ENCODE measurements around the gene PITPNC1. TPM values are rescaled to one million over a fixed set of nuclear protein-coding genes. Genes with fewer than 3 reads are reported as not detected.

Gene PITPNC1
- polyA plus RNA-seq, 1 donor from 2014 or later = 18.8 TPM

GRCh38 chr17:67659028-67659427 is 281.9 kb downstream of the PITPNC1 start:
- no peaks in the 10 kb centered on the region for H3K36me3 ChIP-seq (ENCODE audit: insufficient read depth, low read length)
- no peak overlapping the region for H3K4me2 ChIP-seq (ENCODE audit: low read length)
- TF ChIP-seq TAF1 (IDR thresholded peaks at IDR 0.05; ENCODE audit: low read depth) (no peak), RAD21 (conservative IDR thresholded peaks at IDR 0.05) (no peak), SMC3 (conservative IDR thresholded peaks at IDR 0.05; ENCODE audit: poor library complexity) (no peak), POLR2AphosphoS5 (IDR thresholded peaks at IDR 0.05) (no peak), EZH2 (IDR thresholded peaks at IDR 0.05; ENCODE audit: borderline replicate concordance, insufficient read depth, low read length, poor library complexity, severe bottlenecking) (no peak), MXI1 (conservative IDR thresholded peaks at IDR 0.05; ENCODE audit: poor library complexity, severe bottlenecking) (no peak), EP300 (conservative IDR thresholded peaks at IDR 0.05; ENCODE audit: poor library complexity, severe bottlenecking) (no peak)
- TF ChIP-seq, protein P1, sequence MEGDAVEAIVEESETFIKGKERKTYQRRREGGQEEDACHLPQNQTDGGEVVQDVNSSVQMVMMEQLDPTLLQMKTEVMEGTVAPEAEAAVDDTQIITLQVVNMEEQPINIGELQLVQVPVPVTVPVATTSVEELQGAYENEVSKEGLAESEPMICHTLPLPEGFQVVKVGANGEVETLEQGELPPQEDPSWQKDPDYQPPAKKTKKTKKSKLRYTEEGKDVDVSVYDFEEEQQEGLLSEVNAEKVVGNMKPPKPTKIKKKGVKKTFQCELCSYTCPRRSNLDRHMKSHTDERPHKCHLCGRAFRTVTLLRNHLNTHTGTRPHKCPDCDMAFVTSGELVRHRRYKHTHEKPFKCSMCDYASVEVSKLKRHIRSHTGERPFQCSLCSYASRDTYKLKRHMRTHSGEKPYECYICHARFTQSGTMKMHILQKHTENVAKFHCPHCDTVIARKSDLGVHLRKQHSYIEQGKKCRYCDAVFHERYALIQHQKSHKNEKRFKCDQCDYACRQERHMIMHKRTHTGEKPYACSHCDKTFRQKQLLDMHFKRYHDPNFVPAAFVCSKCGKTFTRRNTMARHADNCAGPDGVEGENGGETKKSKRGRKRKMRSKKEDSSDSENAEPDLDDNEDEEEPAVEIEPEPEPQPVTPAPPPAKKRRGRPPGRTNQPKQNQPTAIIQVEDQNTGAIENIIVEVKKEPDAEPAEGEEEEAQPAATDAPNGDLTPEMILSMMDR (IDR thresholded peaks at IDR 0.05; ENCODE audit: poor library complexity, severe bottlenecking) = no peak
- TF ChIP-seq, protein P2, sequence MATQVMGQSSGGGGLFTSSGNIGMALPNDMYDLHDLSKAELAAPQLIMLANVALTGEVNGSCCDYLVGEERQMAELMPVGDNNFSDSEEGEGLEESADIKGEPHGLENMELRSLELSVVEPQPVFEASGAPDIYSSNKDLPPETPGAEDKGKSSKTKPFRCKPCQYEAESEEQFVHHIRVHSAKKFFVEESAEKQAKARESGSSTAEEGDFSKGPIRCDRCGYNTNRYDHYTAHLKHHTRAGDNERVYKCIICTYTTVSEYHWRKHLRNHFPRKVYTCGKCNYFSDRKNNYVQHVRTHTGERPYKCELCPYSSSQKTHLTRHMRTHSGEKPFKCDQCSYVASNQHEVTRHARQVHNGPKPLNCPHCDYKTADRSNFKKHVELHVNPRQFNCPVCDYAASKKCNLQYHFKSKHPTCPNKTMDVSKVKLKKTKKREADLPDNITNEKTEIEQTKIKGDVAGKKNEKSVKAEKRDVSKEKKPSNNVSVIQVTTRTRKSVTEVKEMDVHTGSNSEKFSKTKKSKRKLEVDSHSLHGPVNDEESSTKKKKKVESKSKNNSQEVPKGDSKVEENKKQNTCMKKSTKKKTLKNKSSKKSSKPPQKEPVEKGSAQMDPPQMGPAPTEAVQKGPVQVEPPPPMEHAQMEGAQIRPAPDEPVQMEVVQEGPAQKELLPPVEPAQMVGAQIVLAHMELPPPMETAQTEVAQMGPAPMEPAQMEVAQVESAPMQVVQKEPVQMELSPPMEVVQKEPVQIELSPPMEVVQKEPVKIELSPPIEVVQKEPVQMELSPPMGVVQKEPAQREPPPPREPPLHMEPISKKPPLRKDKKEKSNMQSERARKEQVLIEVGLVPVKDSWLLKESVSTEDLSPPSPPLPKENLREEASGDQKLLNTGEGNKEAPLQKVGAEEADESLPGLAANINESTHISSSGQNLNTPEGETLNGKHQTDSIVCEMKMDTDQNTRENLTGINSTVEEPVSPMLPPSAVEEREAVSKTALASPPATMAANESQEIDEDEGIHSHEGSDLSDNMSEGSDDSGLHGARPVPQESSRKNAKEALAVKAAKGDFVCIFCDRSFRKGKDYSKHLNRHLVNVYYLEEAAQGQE (IDR thresholded peaks at IDR 0.05; ENCODE audit: borderline replicate concordance) = no peak
- H3K27me3 ChIP-seq (ENCODE audit: insufficient read depth, low read depth, low read length) = no peaks in the 10 kb centered on the region
- no peaks in the 10 kb centered on the region for H3F3A ChIP-seq (ENCODE audit: insufficient read depth, low read length, poor library complexity, severe bottlenecking)
- H3K9me3 ChIP-seq (ENCODE audit: low read length) = no peaks in the 10 kb centered on the region
- H4K20me1 ChIP-seq (ENCODE audit: insufficient read depth) = no peaks in the 10 kb centered on the region
- H3K9me2 ChIP-seq (ENCODE audit: insufficient read depth, low read length) = no peaks in the 10 kb centered on the region
- H3K9ac ChIP-seq (ENCODE audit: low read length) = no peak overlapping the region
- no peak overlapping the region for H2AFZ ChIP-seq (ENCODE audit: low read depth, low read length)
- no peak overlapping the region for H3K27ac ChIP-seq (ENCODE audit: low read length)
- no peak overlapping the region for H3K4me3 ChIP-seq (ENCODE audit: low read length)
- no peaks in the 10 kb centered on the region for H3K79me2 ChIP-seq (replicated peaks; ENCODE audit: insufficient read depth, low read length)

- Histone ChIP-seq H3K4me2 (ENCODE audit: low read length) (no peak overlapping the region), H4K20me1 (ENCODE audit: insufficient read depth) (no peaks in the 10 kb centered on the region), H3K79me2 (replicated peaks; ENCODE audit: insufficient read depth, low read length) (no peaks in the 10 kb centered on the region), H3K27ac (ENCODE audit: low read length) (no peak overlapping the region), H3K9ac (ENCODE audit: low read length) (no peak overlapping the region), H3K27me3 (ENCODE audit: insufficient read depth, low read depth, low read length) (no peaks in the 10 kb centered on the region), H3K4me3 (ENCODE audit: low read length) (no peak overlapping the region), H3F3A (ENCODE audit: insufficient read depth, low read length, poor library complexity, severe bottlenecking) (no peaks in the 10 kb centered on the region), H3K36me3 (ENCODE audit: insufficient read depth, low read length) (no peaks in the 10 kb centered on the region), H3K9me2 (ENCODE audit: insufficient read depth, low read length) (no peaks in the 10 kb centered on the region), H2AFZ (ENCODE audit: low read depth, low read length) (no peak overlapping the region), H3K9me3 (ENCODE audit: low read length) (no peaks in the 10 kb centered on the region)
- TF ChIP-seq, protein P1 (IDR thresholded peaks at IDR 0.05; ENCODE audit: poor library complexity, severe bottlenecking) = no peak
- TF ChIP-seq POLR2AphosphoS5 (IDR thresholded peaks at IDR 0.05) (no peak), SMC3 (conservative IDR thresholded peaks at IDR 0.05; ENCODE audit: poor library complexity) (no peak)
These were observed 285.6 kb downstream of the PITPNC1 start for GRCh38 chr17:67662712-67663111.

Measured in neural cell (in vitro differentiated cells).